ENCODE measurements around the gene KATNB1.
A peak's percentile ranks its signal among the peaks of the same experiment; 100 is the strongest.
"Not testable (repeated sequence)": the region's sequence is repeated elsewhere in the genome, so short reads cannot be mapped to it uniquely, and the experiment has no call there.

Gene KATNB1

DNA sequence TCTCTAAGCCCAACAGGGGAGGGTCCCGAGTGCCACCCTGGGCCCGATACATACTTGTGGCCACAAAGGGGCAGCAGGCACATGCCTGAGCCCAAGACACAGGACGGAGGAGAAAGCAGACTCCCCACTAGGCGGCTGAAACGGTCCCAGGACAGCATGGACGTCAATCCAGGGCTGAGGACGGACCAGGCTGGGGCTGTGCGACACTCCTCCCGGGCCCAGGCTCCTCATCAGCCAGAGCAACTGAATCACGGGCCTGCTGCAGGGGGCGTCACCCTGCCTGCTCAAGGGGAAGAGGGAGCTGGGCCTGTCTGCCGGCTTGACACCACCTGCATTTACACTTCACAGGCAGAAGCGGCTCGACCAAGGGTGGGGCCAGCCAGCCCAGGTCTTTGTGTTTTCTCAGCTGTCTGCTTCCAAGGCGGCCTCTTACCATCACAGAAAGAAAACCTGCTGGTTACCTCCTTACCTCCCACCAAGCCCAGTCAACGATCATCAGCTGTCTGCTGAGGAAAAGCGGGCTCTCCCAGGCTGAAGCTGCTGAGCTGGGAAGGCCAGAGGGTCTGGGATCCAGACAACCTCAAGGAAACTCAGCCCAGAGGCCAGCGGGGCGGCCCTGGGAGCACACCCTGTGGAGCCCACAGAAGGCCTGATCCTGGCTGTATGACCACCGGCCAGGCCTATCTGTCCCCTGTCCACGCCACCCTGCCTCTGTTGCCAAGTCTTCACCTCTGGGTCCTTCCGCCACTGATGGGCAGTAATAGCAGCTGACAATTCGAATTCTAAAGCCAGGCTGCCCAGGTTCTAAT, 40.3 kb downstream of the KATNB1 start:
- no peak for DNase-seq

DNA sequence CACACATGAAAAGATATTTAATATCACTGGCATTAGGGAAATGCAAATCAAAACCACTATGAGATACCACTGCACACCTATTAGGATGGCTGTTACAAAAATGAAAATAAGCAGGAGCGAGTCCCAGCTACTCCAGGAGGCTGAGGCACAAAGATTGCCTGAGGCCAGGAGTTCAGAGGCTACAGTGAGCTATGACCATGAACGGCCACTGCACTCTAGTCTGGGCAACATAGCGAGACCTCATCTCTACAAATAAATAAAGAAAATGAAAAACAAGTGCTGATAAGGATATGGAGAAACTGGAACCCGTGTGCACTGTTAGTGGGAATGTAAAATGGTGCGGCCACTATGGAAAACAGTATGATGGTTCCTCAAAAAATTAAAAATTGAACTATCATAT, 43.1 kb downstream of the KATNB1 start:
- DNase-seq: no peak

DNA sequence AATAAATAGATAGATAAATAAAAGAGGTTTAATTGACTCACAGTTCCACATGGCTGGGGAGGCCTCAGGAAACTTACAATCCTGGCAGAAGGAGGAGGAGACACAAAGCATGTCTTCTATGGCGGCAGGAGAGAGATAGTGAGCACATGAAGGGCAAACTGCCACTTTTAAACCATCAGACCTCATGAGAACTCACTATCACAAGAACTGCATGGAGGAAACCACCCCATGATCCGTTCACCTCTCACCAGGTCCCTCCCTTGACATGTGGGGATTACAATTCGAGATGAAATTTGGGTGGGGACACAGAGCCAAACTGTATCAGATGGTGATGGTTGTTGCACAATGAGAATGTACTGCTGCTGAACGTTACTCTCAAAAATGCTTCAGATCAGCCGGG, 44.3 kb downstream of the KATNB1 start:
- not testable (repeated sequence) for DNase-seq

DNA sequence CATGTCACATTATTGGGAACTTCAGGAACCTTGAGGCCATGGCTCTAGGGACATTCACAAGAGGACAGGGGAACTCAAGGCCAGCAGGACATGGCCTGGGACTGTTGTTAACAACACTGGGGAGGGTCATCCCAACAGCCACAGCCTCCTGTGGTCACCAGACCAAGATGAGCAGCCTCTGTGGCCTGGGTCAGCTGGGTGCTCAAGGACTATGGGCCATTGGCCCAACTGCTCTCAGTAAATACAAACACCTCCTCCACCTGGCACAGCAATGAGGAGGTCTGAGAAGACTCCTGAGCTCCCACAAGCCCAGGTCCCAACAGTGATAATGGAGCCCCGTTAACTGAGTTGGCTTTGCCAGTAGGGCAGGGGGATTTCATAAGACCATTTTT, 45.8 kb downstream of the KATNB1 start:
- no peak for DNase-seq

DNA sequence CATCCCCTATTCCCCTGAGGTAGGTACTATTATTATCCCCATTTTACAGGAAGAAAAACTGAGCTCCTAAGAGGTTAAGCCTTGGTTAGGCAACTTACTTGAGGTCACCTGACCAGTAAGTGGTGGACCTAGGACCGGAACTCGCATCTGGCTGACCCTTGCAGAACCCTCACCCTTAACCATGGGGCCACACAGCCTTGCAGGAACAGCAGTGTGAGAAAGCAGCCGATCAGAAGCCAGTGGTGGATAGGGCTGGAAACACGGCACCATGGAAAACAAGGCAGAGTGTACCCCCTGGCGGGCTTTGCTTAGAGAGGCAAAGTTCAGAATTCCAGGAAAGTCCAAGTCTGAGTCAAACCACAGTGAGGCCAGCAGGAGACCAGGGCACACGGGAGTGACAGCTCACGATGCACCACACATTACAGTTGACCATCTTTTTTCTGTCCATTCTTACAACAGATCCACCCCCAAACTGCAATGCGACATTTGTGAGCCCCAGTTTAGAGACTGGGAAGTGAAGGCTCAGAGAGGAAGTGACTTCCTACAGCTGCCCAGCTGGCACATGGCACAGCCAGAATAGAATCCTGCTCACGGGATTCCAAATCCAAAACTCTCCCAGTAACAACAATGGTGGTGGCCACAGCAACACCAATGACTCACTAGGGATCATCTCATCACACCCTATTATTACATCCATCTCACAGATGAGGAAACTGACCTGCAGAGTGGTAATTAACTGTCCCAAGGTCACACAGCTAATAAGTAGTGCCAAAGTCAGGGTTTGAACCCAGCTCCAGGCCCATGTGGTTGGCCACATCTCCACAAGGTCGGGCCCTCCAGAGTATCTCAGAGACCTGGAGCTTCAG, 46.4 kb downstream of the KATNB1 start:
- DNase-seq: peak in 1 of 2 experiments; percentile 7

DNA sequence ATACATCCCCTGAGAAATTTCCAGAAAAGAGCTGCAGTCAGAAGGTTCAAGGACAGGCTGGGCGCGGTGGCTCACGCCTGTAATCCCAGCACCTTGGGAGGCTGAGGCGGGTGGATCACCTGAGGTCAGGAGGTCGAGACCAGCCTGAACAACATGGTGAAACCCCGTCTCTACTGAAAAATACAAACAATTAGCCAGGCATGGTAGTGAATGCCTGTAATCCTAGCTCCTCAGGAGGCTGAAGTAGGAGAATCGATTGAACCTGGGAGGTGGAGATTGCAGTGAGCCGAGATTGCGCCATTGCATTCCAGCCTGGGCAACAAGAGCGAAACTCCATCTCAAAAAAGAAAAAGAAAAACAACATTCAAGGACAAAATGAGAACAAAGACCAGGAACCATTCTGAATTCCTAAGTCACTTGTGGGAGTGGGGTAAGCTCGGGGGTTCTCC, 47.1 kb downstream of the KATNB1 start:
- DNase-seq: not testable (repeated sequence)

DNA sequence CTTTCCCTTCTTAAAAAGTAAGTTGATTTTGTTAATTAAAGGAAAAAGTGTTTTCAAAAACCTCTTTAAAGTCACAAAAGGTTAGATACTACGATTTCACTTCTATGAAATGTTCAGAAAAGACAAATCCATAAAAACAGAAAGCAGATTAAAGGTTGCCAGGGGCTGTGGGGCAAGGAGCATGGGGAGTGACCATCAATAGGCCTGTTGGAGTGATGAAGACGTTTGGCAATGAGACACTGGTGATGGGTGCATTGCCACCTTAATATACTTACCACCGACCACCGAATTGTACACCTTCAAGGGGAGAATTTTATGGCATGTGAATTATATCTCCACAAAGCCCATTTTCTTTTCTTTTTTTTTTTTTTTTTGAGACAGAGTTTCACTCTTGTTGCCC, 47.5 kb downstream of the KATNB1 start:
- no peak for DNase-seq

DNA sequence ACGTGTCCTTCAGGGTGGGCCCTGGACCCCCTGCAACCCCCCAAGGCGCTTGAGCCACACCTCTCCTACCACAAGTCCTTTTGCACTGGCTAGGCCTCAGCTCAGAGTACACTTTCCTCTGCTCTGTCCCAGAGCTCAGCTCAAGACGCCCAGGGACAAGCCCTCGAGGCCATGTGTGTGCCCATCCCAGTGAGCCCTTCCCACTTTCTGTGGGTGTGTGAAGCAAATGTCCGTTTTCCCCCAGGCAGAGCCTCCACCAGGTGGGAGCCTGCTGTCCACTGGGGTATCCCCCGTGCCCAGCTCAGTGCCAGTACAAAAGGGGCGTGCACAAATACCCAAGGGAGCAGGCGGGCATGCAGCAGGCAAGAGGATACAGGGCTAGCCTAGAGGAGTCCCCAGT, 48.3 kb downstream of the KATNB1 start:
- DNase-seq: no peak

DNA sequence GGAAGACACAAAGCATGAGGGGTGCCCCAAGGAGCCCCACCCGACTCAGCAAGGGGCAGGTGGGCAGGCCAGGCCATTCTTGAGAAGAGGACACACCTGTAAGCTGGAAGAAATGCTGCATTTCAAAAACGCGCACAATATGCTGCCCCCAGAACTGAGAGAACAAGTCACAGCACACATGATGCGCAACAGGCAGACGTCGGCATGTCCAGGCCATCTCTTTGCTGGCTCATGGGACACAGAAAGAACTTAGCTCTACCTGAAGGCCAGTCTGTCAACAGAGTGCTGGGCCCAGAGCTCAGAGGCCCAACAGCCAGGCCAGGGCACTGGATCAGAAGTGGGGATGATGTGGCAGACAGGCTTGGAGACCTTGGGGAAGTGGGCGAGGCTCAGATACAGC, 48.8 kb downstream of the KATNB1 start:
- DNase-seq: no peak

DNA sequence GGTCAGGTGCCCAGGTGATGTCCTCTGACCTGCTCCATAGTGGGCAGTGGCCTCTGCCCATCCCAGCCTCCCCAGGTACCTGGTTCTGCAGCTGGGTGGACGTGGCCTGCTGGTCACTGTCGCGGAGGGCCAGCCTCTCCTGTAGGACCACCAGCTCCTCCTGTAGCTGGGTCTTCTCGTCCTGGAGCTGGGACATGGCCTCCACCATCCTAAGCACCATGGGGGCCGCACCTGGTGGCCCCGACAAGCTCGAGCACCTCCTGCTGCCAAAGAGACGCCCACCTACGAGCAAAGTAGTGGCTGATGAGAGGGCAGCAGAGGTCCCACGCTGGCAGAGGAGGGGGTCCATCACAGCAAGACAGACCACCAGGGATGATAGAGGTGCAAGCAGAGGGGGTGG, 49.8 kb downstream of the KATNB1 start:
- DNase-seq: no peak

DNA sequence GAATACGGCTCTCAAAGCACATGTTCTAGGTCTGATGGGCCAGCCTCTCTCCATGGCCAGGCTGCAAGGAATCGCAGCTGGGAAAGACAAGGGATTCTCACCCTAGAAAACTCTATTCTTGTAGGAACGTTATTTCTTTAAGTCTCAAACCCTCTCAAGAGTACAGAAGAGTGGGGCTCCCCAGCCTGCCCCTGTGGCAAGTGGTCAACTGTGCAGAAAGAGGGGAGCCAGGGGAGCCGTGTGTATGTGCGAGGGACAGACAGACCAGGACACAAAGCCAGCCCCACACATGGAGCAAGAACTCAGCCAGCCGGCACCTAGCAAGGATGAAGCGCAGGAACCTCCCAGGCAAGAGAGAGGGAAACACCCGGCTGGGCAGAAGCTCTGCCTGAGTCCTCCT, 50.4 kb downstream of the KATNB1 start:
- DNase-seq: no peak

DNA sequence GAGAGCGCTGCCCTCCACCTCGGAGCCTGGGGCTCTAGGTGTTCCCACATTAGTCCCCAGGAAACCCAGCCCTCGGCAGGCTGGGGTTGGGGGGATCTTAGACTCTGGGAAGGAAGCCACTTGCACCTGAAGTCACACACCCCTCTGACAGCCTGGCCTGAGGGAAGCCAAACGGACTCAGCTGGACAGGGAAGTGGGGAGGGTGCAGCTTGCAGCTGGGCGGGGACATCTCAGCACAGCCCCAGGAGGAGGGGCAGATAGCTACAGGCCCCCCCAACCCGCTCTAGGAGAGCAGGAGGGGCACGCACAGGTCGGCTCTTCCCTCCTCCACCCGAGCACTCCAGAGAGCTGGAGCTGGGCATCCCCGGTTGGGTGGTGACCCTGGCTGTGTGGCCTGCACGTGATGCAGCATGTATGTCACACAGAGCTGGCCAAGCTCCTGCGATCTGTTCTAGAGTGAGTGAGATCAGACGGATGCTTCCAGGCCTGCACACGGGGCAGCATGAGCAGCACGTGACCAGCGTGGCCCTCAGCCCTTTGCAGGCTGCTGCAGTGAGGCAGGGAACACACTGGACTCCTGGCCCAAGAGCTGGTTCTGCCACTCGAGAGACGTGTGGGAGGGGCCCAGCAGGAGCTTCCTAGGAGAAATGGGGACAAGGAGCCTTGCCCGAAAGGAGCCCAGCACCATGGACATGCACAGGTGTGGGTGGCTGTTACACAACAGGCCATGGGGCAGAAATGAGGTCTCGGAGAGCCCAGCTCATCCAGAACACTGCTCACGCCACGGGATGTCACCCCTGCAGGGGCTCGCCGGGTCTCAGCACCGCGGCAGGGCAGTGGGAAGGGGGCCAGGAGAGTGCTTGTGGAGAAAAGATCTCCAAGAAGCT, 51.3 kb downstream of the KATNB1 start:
- no peak for DNase-seq

DNA sequence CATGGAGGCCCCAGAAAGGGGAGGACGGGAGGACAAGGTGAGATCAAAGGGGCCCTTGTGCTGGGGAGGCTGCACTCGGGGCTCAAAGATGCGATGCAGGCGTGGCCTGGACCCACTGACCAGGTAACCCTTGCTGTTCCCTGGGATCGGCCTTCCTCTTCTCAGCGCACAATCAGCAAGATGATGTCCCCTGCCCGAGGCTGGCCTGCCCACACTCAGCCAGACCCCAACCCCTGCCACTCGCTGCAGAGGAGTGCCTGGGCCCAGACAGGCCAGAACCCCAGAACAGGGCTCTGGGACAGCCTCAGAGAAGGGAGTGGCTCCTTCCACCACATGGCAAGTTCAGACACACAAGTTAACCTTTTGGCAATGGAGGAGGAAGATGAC, 51.9 kb downstream of the KATNB1 start:
- no peak for DNase-seq

DNA sequence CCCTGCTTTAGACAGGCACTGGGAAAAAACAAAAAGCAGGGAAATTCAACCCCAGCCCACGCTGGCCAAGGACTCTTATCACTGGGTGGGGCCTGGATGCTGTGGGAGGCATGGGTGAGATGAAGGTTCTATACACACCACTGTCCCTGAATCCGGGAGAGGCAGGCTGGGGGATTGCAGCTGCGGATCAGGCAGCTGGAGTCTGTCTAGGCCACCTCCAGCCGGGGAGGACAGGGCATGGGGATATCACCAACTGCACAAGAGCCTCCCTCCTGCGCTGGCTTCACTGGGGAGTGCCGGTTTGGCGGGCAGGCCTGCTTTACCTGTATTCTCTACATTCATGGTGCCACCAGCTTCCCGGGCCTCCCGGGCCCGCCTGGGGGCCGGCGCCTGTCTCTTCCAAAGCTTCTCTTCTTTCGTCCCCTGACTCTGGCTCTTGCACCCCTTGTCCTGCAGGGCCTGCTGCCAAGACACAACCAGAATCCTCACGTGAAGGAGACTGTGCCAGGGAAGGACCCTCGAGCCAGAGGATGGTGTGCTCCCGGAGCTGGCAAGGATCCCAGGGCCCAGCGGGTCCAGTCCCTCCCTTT, 52.8 kb downstream of the KATNB1 start:
- no peak for DNase-seq

DNA sequence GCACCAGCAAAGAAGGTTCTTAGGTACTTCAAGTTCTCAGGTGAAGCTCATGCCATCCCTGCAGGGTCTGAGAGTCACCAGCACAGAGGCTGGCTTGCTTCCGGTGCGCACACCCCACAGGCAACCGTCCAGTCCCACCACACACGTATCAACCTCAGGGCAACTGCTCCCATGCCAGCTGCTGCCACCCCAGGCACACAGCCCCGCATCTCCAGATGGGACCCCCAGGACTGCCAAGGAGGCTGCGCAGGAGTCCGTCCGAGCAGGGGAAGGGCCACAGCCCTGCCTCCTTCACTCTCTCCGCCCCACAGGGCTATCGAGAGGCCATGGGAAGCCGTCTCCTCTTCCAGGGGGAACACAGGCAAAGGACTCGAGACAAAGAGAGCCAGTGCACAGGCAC, 53.4 kb downstream of the KATNB1 start:
- no peak for DNase-seq

DNA sequence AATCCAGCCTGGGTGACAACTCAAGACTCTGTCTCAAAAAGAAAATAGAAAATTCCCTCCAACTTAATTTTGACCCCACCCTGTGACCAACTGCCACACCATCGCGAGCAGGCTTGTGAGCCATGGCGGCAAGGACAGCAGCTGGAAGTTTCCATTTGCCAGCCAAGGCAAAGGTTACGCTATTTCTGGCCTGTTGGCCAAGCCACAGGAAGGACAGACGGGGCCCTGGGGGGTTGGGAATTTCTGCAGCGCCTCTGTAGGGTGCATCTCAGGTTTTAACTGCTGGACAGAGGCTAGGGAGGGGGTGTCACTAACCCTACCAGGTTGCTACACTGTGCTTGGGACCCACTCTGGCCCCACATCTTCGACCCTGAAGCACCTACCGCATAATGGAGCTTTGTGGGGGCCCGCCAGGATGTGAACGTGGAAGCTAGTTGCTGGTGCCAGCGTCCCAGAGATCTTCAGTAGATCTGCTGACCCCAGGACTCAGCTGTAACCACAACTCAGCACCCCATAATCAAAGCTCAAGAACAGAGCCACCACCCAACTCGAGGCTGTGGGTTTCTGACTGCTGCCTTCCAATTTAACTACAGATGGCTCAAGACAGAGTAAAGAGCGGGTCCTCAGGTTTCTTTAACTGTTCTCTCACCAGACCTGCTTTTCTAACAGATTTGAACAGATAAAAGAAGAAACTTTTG, 55.8 kb downstream of the KATNB1 start:
- DNase-seq: no peak

DNA sequence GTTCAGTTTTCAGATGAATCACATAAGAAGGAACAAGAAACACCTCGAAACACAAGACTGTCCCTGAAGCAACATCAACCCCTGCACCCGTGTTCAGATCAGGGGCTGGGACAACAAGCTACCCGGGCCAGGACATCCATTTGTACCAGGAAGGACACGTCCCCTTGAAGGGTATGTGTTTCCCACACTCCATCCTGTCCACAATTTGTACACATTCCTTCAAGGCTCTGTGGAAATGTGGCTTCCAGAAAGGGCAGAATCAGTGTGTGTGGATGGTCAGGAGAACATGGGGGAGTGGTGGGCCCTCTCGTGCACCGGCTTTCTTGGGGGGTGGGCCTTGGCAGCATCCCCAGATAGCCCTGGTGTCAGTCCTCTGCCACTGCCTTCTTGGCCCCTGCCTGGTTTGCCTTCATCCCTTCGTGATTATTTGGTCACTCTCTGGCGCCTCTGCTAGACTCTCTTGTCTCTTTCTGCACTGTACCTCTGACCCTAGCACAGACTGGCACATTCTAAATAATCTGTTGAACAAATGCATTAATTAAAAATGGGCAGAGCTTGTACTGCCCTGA, 56.4 kb downstream of the KATNB1 start:
- no peak for DNase-seq

DNA sequence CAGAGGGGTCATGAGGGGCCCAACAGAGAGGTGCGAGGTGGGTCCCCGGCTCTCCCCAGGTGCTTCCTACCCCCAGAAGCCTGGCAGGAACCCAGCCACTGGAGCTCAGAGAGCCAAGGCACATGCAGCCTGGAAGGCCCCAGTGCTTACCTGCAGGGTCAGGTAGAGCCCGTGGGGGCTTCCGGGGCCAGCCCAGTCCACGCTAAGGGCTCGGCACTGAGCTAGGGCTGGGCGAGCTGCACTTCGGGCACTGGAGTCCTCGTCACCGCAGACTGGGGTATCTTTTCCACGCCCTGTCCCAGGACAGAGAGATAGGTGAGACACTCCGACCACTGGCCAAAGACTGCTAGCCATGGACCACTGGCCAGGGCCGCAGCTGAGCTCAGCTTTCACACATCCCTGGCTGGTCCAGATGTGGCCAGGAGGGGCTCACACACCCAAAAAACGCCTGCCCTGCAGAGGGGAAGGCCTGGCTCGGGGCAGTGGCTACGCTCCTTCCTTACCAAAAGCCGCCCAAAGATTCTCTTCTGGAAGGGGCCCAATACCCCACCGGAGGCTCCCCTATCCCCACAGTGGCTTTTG, 59.4 kb downstream of the KATNB1 start:
- no peak for DNase-seq

DNA sequence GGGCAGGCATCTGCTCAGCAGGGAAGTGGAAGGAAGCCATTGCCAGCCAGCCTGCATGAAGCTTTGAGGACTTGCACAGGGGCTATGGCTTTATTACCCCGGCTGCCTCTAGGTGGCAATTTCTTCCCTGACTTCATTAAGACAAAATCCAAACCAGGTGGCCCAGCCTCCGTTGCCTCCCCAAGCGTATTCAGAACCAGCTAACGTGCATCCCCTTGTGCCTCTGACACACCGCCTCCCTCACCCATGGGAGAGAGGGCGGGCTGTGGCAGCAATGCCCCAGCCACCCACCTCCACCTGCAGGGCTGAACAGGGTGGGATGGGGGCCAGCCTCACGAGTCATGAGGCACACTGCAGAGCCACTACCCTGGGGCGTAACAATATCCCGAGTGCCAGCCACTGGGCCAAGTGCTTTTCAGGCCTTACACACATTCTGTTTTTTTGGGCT, 59.9 kb downstream of the KATNB1 start:
- DNase-seq: peak in 1 of 2 experiments; percentile 27

DNA sequence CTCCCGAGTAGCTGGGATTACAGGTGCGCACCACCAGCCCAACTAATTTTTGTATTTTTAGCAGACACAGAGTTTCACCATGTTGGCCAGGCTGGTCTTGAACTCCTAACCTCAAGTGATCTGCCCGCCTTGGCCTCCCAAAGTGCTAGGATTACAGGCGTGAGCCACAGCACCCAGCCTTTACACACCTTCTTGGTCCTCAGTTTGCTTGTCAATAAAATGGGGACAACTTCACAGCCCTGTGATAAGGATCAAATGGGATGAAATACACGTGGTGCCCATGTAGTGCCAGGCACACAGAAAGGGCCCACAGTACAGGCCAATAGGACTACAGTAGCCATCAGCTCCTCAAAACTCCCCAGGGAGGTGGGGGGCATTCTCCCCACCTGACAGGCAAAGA, 60.4 kb downstream of the KATNB1 start:
- not testable (repeated sequence) for DNase-seq

DNA sequence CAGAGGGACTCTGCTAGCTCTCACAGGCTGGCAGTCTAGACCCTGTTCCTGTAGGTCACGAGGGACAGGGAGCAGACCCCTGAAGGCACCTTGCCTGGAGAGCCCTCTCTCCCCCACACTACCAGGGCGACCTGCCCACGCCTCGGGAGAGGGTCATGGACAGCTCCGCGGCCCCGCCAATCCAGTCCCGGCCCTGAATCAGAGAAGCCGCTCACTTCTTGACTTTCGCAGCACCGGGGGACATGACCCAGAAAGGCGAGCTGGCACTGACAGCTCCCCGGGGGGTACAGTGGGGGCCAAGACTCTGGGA, 61.6 kb downstream of the KATNB1 start:
- DNase-seq: no peak
